WTC11 (cell line): ENCODE results near the gene LUC7L3. TPM values are rescaled to one million over a fixed set of nuclear protein-coding genes. Genes with fewer than 3 reads are reported as not detected.

ENCODE experiments used
- ATAC-seq: fragments of 200-7000 bp; cut with Tn5 transposase; 2 replicates; pipeline ENCODE4 v1.10.0; 2021; ENCODE audit warnings: mild to moderate bottlenecking, moderate library complexity
- CTCF ChIA-PET: fragments of 300-600 bp; sonication (Branson Sonifier 250); formaldehyde crosslinking; loops from one replicate; lab custom pipeline; 2021; ENCODE audit warnings: antibody characterized with exemption; lab: Charles Lee
- POLR2A ChIA-PET: fragments of 350-600 bp; sonication (Branson Sonifier 250); formaldehyde crosslinking; loops from one replicate; lab custom pipeline; 2021; ENCODE audit warnings: antibody characterized with exemption; lab: Charles Lee
- DNase-seq: peaks from one replicate; pipeline ENCODE4 v3.0.0; 2021; ENCODE audit warnings: low spot score
- H3K27ac Mint-ChIP-seq: 2 replicates; pipeline ENCODE4 v1.8.0; 2021; ENCODE audit warnings: mixed read lengths
- H3K27me3 Mint-ChIP-seq: 2 replicates; pipeline ENCODE4 v1.8.0; 2021; ENCODE audit warnings: low read depth, mild to moderate bottlenecking, moderate library complexity, mixed read lengths
- H3K36me3 Mint-ChIP-seq: 2 replicates; pipeline ENCODE4 v1.8.0; 2021; ENCODE audit warnings: mixed read lengths
- H3K4me1 Mint-ChIP-seq: 2 replicates; pipeline ENCODE4 v1.8.0; 2022; ENCODE audit warnings: mixed read lengths
- H3K4me3 Mint-ChIP-seq: 2 replicates; pipeline ENCODE4 v1.8.0; 2021; ENCODE audit warnings: mild to moderate bottlenecking, moderate library complexity, mixed read lengths
- H3K9me3 Mint-ChIP-seq: 2 replicates; pipeline ENCODE4 v1.8.0; 2021; ENCODE audit warnings: mixed read lengths
- CBFB ChIP-seq: sonication (generic); formaldehyde crosslinking; IDR thresholded peaks from 2 replicates; pipeline ENCODE4 v1.8.1; 2022; ENCODE audit warnings: mild to moderate bottlenecking, low read depth, missing genetic modification reagents
- CDX4 ChIP-seq: fragments of 250-450 bp; sonication (Bioruptor Pico); IDR thresholded peaks from 2 replicates; pipeline ENCODE4 v1.9.0; 2021; ENCODE audit warnings: moderate library complexity, mild to moderate bottlenecking, inconsistent platforms, borderline replicate concordance
- CTCF ChIP-seq: fragments of 200-600 bp; IDR thresholded peaks from 2 replicates; pipeline ENCODE4 v1.8.0; 2022; ENCODE audit warnings: antibody characterized with exemption
- E2F1 ChIP-seq: sonication (generic); formaldehyde crosslinking; IDR thresholded peaks from 2 replicates; pipeline ENCODE4 v1.8.0; 2022; ENCODE audit warnings: mild to moderate bottlenecking, missing genetic modification reagents
- ERG ChIP-seq: fragments of 250-450 bp; sonication (Bioruptor Pico); IDR thresholded peaks from 2 replicates; pipeline ENCODE4 v1.8.0; 2021; ENCODE audit warnings: mild to moderate bottlenecking
- FOXJ3 ChIP-seq: sonication (generic); formaldehyde crosslinking; IDR thresholded peaks from 2 replicates; pipeline ENCODE4 v1.9.0; 2021; ENCODE audit warnings: missing genetic modification reagents, mild to moderate bottlenecking, borderline replicate concordance
- FOXK1 ChIP-seq: sonication (generic); formaldehyde crosslinking; IDR thresholded peaks from 2 replicates; pipeline ENCODE4 v1.8.0; 2022; ENCODE audit warnings: mild to moderate bottlenecking, moderate library complexity, missing genetic modification reagents
- FOXP1 ChIP-seq: sonication (generic); formaldehyde crosslinking; IDR thresholded peaks from 2 replicates; pipeline ENCODE4 v1.8.0; 2022; ENCODE audit warnings: missing genetic modification reagents, mild to moderate bottlenecking, moderate library complexity, borderline replicate concordance
- GABPB1 ChIP-seq: sonication (generic); formaldehyde crosslinking; IDR thresholded peaks from 2 replicates; pipeline ENCODE4 v1.8.1; 2023; ENCODE audit warnings: mild to moderate bottlenecking, missing genetic modification reagents
- IRF1 ChIP-seq: sonication (generic); formaldehyde crosslinking; IDR thresholded peaks from 2 replicates; pipeline ENCODE4 v1.8.0; 2023; ENCODE audit warnings: missing genetic modification reagents
- KAT7 ChIP-seq: sonication (generic); formaldehyde crosslinking; IDR thresholded peaks from 2 replicates; pipeline ENCODE4 v1.8.1; 2023; ENCODE audit warnings: missing genetic modification reagents, mild to moderate bottlenecking, borderline replicate concordance
- NFE2L1 ChIP-seq: sonication (generic); formaldehyde crosslinking; IDR thresholded peaks from 2 replicates; pipeline ENCODE4 v1.8.1; 2023; ENCODE audit warnings: missing genetic modification reagents
- NR2C2 ChIP-seq: sonication (generic); formaldehyde crosslinking; IDR thresholded peaks from 2 replicates; pipeline ENCODE4 v1.8.0; 2022; ENCODE audit warnings: mild to moderate bottlenecking, missing genetic modification reagents
- PREB ChIP-seq: sonication (generic); formaldehyde crosslinking; IDR thresholded peaks from 2 replicates; pipeline ENCODE4 v1.8.1; 2022; ENCODE audit warnings: mild to moderate bottlenecking, missing genetic modification reagents, moderate library complexity, borderline replicate concordance
- RORB ChIP-seq: fragments of 250-450 bp; sonication (Bioruptor Pico); IDR thresholded peaks from 2 replicates; pipeline ENCODE4 v1.9.0; 2021; ENCODE audit warnings: mild to moderate bottlenecking
- TCF7 ChIP-seq: sonication (generic); formaldehyde crosslinking; IDR thresholded peaks from 2 replicates; pipeline ENCODE4 v1.8.0; 2022; ENCODE audit warnings: mild to moderate bottlenecking, low read depth, missing genetic modification reagents, moderate library complexity
- TEAD1 ChIP-seq: sonication (generic); formaldehyde crosslinking; IDR thresholded peaks from 2 replicates; pipeline ENCODE4 v1.8.0; 2022; ENCODE audit warnings: mild to moderate bottlenecking, missing genetic modification reagents
- USF2 ChIP-seq: sonication (generic); formaldehyde crosslinking; IDR thresholded peaks from 2 replicates; pipeline ENCODE4 v1.8.1; 2023; ENCODE audit warnings: mild to moderate bottlenecking, missing genetic modification reagents, moderate library complexity
- ZNF138 ChIP-seq: sonication (generic); formaldehyde crosslinking; conservative IDR thresholded peaks from 2 replicates; pipeline ENCODE4 v1.8.1; 2022; ENCODE audit warnings: mild to moderate bottlenecking, moderate library complexity, missing genetic modification reagents
- ZNF219 ChIP-seq: sonication (generic); formaldehyde crosslinking; IDR thresholded peaks from 2 replicates; pipeline ENCODE4 v1.8.0; 2023; ENCODE audit warnings: missing genetic modification reagents, mild to moderate bottlenecking, borderline replicate concordance
- ZNF317 ChIP-seq: sonication (generic); formaldehyde crosslinking; IDR thresholded peaks from 2 replicates; pipeline ENCODE4 v1.8.1; 2023; ENCODE audit warnings: low read depth, mild to moderate bottlenecking, moderate library complexity, missing genetic modification reagents, borderline replicate concordance
- ZNF396 ChIP-seq: fragments of 250-450 bp; sonication (Bioruptor Pico); IDR thresholded peaks from 2 replicates; pipeline ENCODE4 v1.8.0; 2021; ENCODE audit warnings: mild to moderate bottlenecking, moderate library complexity, borderline replicate concordance
- ZNF423 ChIP-seq: fragments of 250-450 bp; sonication (Bioruptor Pico); IDR thresholded peaks from 2 replicates; pipeline ENCODE4 v2.1.2; 2022; ENCODE audit warnings: mild to moderate bottlenecking, moderate library complexity
- ZNF425 ChIP-seq: fragments of 250-450 bp; sonication (Bioruptor Pico); conservative IDR thresholded peaks from 2 replicates; pipeline ENCODE4 v1.9.0; 2021; ENCODE audit warnings: mild to moderate bottlenecking
- total RNA-seq: library from RNA; stranded (reverse); gene quantifications from 3 replicates; pipeline ENCODE4 v1.2.3, GENCODE V29; 2021

Gene LUC7L3
- total RNA-seq, 1 experiment from 2014 or later = 190 TPM

- Mint-ChIP-seq H3K4me3 (no peak overlapping the region), H3K4me1 (peaks cover 11% of the 10 kb centered on the region), H3K36me3 (no peaks in the 10 kb centered on the region), H3K27ac (peak overlapping the region; percentile 63; the same call in 1 of the 2 replicates), H3K27me3 (no peaks in the 10 kb centered on the region), H3K9me3 (no peaks in the 10 kb centered on the region)
- DNase-seq (no peak), ATAC-seq (no peak)
- TF ChIP-seq ZNF396 (CRISPR knock-in tag) (no peak), FOXP1 (CRISPR knock-in tag) (no peak), ZNF423 (CRISPR knock-in tag) (no peak), FOXJ3 (no peak), CDX4 (CRISPR knock-in tag) (no peak), TCF7 (no peak), CBFB (no peak), KAT7 (CRISPR knock-in tag) (no peak), ZNF219 (CRISPR knock-in tag) (no peak), ZNF138 (CRISPR knock-in tag) (no peak), E2F1 (CRISPR knock-in tag) (no peak)
- ChIA-PET CTCF (interaction anchor here (0.6 to 6.5 kb wide), 6 partner anchors 21 to 847 kb away, joined by 3 to 233 read pairs (median 58); partner anchors contain the start of gene WFIKKN2), POLR2A (no interaction called here)
Measured at GRCh38 chr17:50785946-50786570, 66.7 kb downstream of the LUC7L3 start.

GRCh38 chr17:50787106-50787505, 67.7 kb downstream of the LUC7L3 start:
- no peak overlapping the region for H3K4me3 Mint-ChIP-seq
- DNase-seq = no peak
- H3K27me3 Mint-ChIP-seq = no peaks in the 10 kb centered on the region
- CTCF ChIA-PET = interaction anchor here (1.1 to 6.5 kb wide), 4 partner anchors 20 to 167 kb away, joined by 4 to 233 read pairs (median 75); no protein-coding TSS in a partner anchor
- H3K36me3 Mint-ChIP-seq = no peaks in the 10 kb centered on the region
- peaks cover 14% of the 10 kb centered on the region for H3K4me1 Mint-ChIP-seq
- no peaks in the 10 kb centered on the region for H3K9me3 Mint-ChIP-seq
- POLR2A ChIA-PET = no interaction called here
- ATAC-seq = no peak
- peak overlapping the region; percentile 82 for H3K27ac Mint-ChIP-seq
- no peak for TF ChIP-seq CTCF
- TF ChIP-seq NR2C2 (CRISPR knock-in tag) = no peak
- no peak for TF ChIP-seq FOXK1 (CRISPR knock-in tag)
- no peak for TF ChIP-seq KAT7 (CRISPR knock-in tag)
- no peak for TF ChIP-seq PREB
- no peak for TF ChIP-seq USF2 (CRISPR knock-in tag)
- no peak for TF ChIP-seq RORB (CRISPR knock-in tag)
- TF ChIP-seq ZNF317 (CRISPR knock-in tag) = no peak
- TF ChIP-seq NFE2L1 (CRISPR knock-in tag) = no peak
- no peak for TF ChIP-seq ERG (CRISPR knock-in tag)
- no peak for TF ChIP-seq ZNF425 (CRISPR knock-in tag)
- no peak for TF ChIP-seq TEAD1 (CRISPR knock-in tag)
- TF ChIP-seq IRF1 = no peak
- TF ChIP-seq GABPB1 (CRISPR knock-in tag) = no peak
